HG03066 (cell line): ENCODE data around the gene SNAP23.
"Not testable (repeated sequence)": the region's sequence is repeated elsewhere in the genome, so short reads cannot be mapped to it uniquely, and the experiment has no call there.

ENCODE experiments used
- ATAC-seq: cut with Tn5 transposase; IDR thresholded peaks from one replicate; pipeline ENCODE4 v1.9.1; 2021; ENCODE audit warnings: low read depth; ENCODE audit not compliant: unreplicated experiment

Gene SNAP23

GRCh38 chr15:42556550-42557207 is 61.2 kb downstream of the SNAP23 start:
- ATAC-seq = not testable (repeated sequence)

- ATAC-seq = no peak
These were observed 63.3 kb downstream of the SNAP23 start for GRCh38 chr15:42558739-42559138.

GRCh38 chr15:42575188-42576039 is 80.0 kb downstream of the SNAP23 start, which contains the start of gene STARD9:
Gene STARD9, plus strand, starts transcription at chr15:42575606. Its CDS starts 110 bp downstream, at chr15:42575716.
- ATAC-seq = peak; percentile 91

- ATAC-seq = no peak
These were observed 80.7 kb downstream of the SNAP23 start for GRCh38 chr15:42576040-42576594.

- ATAC-seq = no peak
These were observed 81.3 kb downstream of the SNAP23 start for GRCh38 chr15:42576776-42577175.

GRCh38 chr15:42577514-42578031 is 82.1 kb downstream of the SNAP23 start:
- ATAC-seq = no peak

- ATAC-seq = no peak
These were observed 83.6 kb downstream of the SNAP23 start for GRCh38 chr15:42578984-42579537.

- ATAC-seq = no peak
These were observed 85.9 kb downstream of the SNAP23 start for GRCh38 chr15:42581272-42581730.
